ENCODE results near the gene RAD51B. TPM values are rescaled to one million over a fixed set of nuclear protein-coding genes. Genes with fewer than 3 reads are reported as not detected.

RAD51B gene
- total and polyA plus RNA-seq, 2 donors, result 6.2 to 92.9 TPM

DNA sequence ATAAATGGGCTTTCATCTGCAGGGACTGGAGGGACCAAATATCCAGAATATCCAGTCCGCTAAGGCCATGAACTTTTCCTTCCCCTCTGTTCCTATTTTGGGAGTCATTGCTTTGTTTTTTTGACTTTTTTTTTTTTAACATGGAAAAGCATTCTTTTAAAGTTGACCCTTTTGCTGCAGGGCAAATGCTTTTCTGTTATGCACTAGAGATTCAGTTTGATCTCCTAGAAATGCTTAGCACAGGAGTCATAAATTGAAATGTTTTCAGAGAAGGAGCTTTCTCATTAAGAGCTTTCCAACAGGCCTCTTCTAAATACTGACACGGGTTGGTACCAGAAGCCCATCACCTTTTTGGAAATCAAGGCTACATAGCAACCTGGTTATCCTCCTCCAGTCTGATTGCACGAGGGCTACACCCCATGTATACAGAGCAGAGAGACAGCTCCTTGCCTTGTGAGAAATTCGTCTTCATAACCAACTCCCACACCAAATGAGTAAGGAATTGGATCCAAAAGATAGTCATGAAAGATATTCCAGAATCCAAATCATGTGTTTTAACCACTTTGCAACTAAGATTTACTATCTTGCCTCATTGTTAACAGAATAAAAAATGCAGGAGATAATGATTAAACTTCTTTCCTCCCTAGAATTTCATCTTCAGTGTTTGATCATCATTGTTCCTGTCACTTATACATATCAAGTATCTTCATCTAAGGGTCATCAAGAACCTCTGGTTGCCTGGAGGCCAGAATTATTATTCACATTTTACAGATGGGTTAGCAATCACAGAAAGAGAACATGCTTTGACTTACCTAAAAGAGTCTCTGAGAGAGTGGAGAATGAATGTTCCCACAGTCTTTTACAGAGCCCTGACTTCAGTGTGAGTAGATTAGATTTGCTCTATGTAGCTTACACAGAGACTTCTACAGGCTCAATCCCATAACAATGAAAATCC, 583.9 kb downstream of the RAD51B start:
- 47% methylated on average over 4 of the region's 4 CpGs for WGBS
- Histone ChIP-seq H3K36me3 (ENCODE audit: insufficient read depth) (no peaks in the 10 kb centered on the region), H3K4me3 (ENCODE audit: low read depth, low read length) (no peak overlapping the region), H3K4me1 (ENCODE audit: insufficient read depth) (no peaks in the 10 kb centered on the region), H3K27ac (ENCODE audit: low read depth) (no peak overlapping the region)
- no peak for DNase-seq (ENCODE audit: extremely low spot score)

DNA sequence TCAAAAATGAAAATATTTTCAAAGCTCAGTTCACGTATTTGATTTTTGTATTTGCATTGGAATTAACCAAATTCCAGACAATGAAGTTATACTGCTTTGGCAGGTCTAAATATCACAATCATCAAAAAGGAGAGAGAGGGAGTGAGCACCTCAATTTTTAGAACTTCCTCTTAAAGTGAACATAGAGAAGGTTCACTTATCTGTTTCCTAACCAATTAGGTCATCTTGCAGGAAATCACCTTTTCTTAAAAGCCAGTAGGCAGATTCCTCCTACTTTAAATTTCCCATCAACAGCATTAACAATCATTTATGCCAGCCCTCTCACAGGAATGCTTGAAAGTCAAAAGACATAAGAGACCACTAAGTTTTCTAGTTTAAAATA, 584.6 kb downstream of the RAD51B start:
- 77% methylated on average over 1 of the region's 1 CpG for WGBS
- H3K4me3 ChIP-seq (ENCODE audit: low read depth, low read length), result no peak overlapping the region
- no peaks in the 10 kb centered on the region for H3K36me3 ChIP-seq (ENCODE audit: insufficient read depth)
- no peaks in the 10 kb centered on the region for H3K4me1 ChIP-seq (ENCODE audit: insufficient read depth)
- no peak overlapping the region for H3K27ac ChIP-seq (ENCODE audit: low read depth)
- no peak for DNase-seq (ENCODE audit: extremely low spot score)

- no peak overlapping the region for H3K4me3 ChIP-seq (ENCODE audit: low read depth, low read length)
- no peak for DNase-seq (ENCODE audit: extremely low spot score)
- 60% methylated on average over 5 of the region's 5 CpGs for WGBS
- H3K4me1 ChIP-seq (ENCODE audit: insufficient read depth), result no peaks in the 10 kb centered on the region
- H3K36me3 ChIP-seq (ENCODE audit: insufficient read depth), result no peaks in the 10 kb centered on the region
- H3K27ac ChIP-seq (ENCODE audit: low read depth), result no peak overlapping the region
Observed at GRCh38 chr14:68404652-68405183, 585.1 kb downstream of the RAD51B start.

- no peaks in the 10 kb centered on the region for H3K4me1 ChIP-seq (ENCODE audit: insufficient read depth)
Observed at GRCh38 chr14:68405961-68406360, 586.4 kb downstream of the RAD51B start.

DNA sequence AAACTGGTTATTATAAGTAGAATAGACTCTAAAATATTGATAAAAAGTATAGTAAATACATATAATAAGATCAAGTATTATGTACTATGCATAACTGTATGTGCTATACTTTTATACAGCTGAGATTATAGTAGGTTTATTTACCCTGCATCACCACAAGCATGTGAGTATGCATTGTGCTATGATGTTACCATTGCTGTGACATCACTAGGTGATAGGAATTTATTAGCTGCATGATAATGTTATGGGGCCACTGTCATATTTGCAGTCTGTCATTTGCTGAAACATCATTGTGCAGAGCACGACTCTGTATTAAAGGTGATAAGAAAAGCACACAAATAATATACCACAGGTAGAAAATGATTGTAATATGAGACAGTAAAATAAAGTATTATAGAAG, 587.7 kb downstream of the RAD51B start:
- H3K36me3 ChIP-seq (ENCODE audit: insufficient read depth), result no peaks in the 10 kb centered on the region
- no peak for DNase-seq (ENCODE audit: extremely low spot score)

More at GRCh38 chr14:68405961-68406360, 586.4 kb downstream of the RAD51B start:
- Histone ChIP-seq H3K36me3 (ENCODE audit: insufficient read depth) (no peaks in the 10 kb centered on the region), H3K27ac (ENCODE audit: low read depth) (no peak overlapping the region), H3K4me3 (ENCODE audit: low read depth, low read length) (no peak overlapping the region)
- DNase-seq (ENCODE audit: extremely low spot score), result no peak
- 94% methylated on average over 1 of the region's 1 CpG for WGBS

GRCh38 chr14:68407825-68408224, 588.2 kb downstream of the RAD51B start:
- DNase-seq (ENCODE audit: extremely low spot score), result no peak
- Histone ChIP-seq H3K27ac (ENCODE audit: low read depth) (no peak overlapping the region), H3K36me3 (ENCODE audit: insufficient read depth) (no peaks in the 10 kb centered on the region), H3K4me1 (ENCODE audit: insufficient read depth) (no peaks in the 10 kb centered on the region), H3K4me3 (ENCODE audit: low read depth, low read length) (no peak overlapping the region)
- WGBS, result 100% methylated on average over 1 of the region's 1 CpG

More for the DNA sequence above, 587.7 kb downstream of the RAD51B start:
- no peak overlapping the region for H3K27ac ChIP-seq (ENCODE audit: low read depth)
- no peaks in the 10 kb centered on the region for H3K4me1 ChIP-seq (ENCODE audit: insufficient read depth)
- WGBS, result 82% methylated on average over 1 of the region's 1 CpG
- H3K4me3 ChIP-seq (ENCODE audit: low read depth, low read length), result no peak overlapping the region

DNA sequence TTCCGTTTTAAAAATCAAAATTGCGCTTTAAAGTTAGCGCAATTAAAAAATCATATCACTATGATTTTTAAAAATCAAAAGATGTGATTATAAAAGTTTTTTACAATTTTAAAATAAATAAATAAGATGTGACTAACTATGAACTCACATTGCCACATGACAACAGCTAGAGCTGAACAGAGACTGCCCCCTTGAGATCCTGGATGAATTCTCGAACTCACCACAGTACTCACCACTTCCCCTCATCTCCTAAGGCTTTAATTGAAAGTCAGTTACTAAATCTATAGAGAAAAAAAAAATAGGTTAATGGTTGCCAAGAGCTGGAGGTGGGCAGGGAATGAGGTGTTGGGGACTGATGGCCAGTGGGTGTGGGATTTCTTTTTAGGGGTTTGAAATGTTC, 589.1 kb downstream of the RAD51B start:
- WGBS, result 93% methylated on average over 4 of the region's 4 CpGs
- DNase-seq (ENCODE audit: extremely low spot score), result no peak
- H3K36me3 ChIP-seq (ENCODE audit: insufficient read depth), result no peaks in the 10 kb centered on the region
- no peaks in the 10 kb centered on the region for H3K4me1 ChIP-seq (ENCODE audit: insufficient read depth)
- peak overlapping the region; percentile 50 for H3K27ac ChIP-seq (ENCODE audit: low read depth)
- no peak overlapping the region for H3K4me3 ChIP-seq (ENCODE audit: low read depth, low read length)

DNA sequence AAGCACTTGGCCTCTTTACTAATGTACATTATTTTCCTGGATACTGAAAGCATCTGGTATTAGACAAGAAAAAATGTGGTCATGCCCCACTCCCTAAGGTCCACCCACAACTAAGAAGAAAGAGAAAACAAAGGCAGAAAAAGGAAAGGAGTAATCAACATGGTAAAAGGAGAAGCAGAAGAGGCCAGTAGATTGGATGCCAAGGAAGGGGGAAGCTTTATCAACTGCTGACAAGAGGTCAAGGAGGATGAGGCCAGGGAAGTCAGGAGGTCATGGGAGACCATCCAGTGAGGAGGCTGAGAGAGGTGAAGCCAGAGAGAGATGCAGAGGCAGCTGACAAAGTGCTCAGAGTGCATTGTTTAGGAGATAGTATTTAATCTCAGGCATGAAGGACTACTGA, 589.8 kb downstream of the RAD51B start:
- no peak for DNase-seq (ENCODE audit: extremely low spot score)
- Histone ChIP-seq H3K36me3 (ENCODE audit: insufficient read depth) (no peaks in the 10 kb centered on the region), H3K4me3 (ENCODE audit: low read depth, low read length) (no peak overlapping the region), H3K27ac (ENCODE audit: low read depth) (peak overlapping the region; percentile 28), H3K4me1 (ENCODE audit: insufficient read depth) (no peaks in the 10 kb centered on the region)

DNA sequence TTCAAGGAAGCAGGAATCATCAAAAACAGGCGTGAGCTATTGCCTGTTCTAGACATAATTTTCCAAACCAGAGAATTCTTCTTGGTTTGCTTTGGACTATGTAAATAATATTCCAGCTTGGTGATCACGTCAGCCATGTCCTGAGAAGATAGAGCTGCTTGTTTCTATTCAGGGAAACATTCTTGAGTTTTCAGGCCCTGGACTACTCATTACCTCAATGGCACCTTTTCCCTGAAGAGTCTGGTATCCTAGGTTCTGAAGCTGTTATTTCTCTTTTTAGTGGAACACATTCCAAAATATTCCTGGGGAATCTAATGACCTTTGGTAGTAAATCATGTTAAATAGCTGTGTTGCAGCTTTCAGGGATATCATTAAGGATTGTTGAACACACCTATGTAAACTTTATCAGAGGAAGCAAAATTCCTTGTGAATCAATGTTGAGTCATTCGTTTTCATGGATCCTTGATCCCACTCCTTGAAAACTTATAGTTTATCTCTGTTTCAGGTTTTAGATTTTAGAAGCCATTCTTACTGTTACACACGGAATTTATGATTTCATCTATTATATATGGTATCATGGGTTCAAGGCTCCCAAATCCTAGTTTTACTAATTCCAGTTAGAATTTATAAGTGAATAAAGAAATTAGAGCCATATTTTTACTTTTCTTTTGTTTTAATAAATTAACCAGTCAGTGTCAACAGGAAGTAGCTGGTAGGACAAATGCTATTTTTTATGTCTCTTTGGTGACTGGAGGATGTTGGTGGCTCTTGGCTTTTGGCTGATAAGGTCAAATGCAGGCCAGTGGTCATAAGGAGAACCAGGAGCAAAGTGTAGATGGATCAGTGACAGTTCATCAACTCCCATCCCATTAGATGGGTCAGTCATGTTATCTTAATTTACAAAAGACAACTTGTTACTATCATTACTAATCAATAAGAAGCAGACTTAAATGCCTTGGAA, 593.2 kb downstream of the RAD51B start:
- DNase-seq (ENCODE audit: extremely low spot score), result no peak
- Histone ChIP-seq H3K4me3 (ENCODE audit: low read depth, low read length) (no peak overlapping the region), H3K4me1 (ENCODE audit: insufficient read depth) (no peaks in the 10 kb centered on the region), H3K36me3 (ENCODE audit: insufficient read depth) (no peaks in the 10 kb centered on the region), H3K27ac (ENCODE audit: low read depth) (no peak overlapping the region)
- WGBS, result 95% methylated on average over 4 of the region's 4 CpGs

DNA sequence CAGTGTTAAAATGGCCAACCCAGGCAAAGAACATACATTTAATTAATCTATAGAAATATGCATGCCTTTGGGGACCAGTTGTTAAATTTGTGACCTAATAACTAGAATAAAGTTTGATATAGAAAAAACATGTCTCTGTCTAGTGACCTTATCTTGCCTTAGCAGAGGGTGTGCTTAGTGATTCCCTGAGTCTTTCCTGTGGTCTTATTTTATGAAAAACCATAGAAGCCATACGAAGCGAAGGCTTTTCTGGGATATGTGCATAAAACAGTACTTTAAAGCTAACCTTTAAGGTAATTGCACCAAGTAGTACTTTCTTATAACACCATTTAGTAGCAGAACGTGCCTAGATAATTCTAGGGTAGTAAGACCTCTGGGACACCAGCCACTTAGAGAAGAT, 593.9 kb downstream of the RAD51B start:
- no peaks in the 10 kb centered on the region for H3K36me3 ChIP-seq (ENCODE audit: insufficient read depth)
- DNase-seq (ENCODE audit: extremely low spot score), result no peak
- no peaks in the 10 kb centered on the region for H3K4me1 ChIP-seq (ENCODE audit: insufficient read depth)
- 96% methylated on average over 3 of the region's 3 CpGs for WGBS
- H3K4me3 ChIP-seq (ENCODE audit: low read depth, low read length), result no peak overlapping the region
- H3K27ac ChIP-seq (ENCODE audit: low read depth), result no peak overlapping the region

DNA sequence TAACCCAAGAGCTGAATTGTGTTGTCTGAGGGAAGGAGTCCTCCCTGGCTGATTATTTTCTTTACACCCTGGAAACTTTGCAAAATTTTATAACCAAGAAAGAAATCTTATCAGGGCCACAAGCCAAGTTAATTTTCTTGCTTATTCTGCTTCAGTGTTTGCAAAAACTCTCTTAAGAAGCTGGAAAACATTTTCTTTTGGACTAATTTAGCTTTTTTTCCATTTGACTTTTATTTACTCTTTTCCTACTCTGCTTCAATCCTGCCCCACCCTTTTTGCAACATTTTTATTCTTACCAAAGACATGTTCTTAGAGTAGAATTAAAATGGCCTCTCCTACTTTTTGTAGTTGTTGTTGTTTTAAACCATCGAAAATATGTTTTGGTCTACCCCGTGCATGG, 594.5 kb downstream of the RAD51B start:
- 76% methylated on average over 2 of the region's 2 CpGs for WGBS
- no peak overlapping the region for H3K4me3 ChIP-seq (ENCODE audit: low read depth, low read length)
- no peak for DNase-seq (ENCODE audit: extremely low spot score)
- H3K36me3 ChIP-seq (ENCODE audit: insufficient read depth), result no peaks in the 10 kb centered on the region
- no peaks in the 10 kb centered on the region for H3K4me1 ChIP-seq (ENCODE audit: insufficient read depth)
- peak overlapping the region; percentile 19 for H3K27ac ChIP-seq (ENCODE audit: low read depth)

- Histone ChIP-seq H3K4me1 (ENCODE audit: insufficient read depth) (no peaks in the 10 kb centered on the region), H3K4me3 (ENCODE audit: low read depth, low read length) (no peak overlapping the region), H3K36me3 (ENCODE audit: insufficient read depth) (no peaks in the 10 kb centered on the region), H3K27ac (ENCODE audit: low read depth) (peak overlapping the region; percentile 70)
- whole genome bisulfite sequencing, result 75% methylated on average over 4 of the region's 4 CpGs
- no peak for DNase-seq (ENCODE audit: extremely low spot score)
Observed at GRCh38 chr14:68416171-68416570, 596.6 kb downstream of the RAD51B start.

- no peak for DNase-seq (ENCODE audit: extremely low spot score)
- H3K27ac ChIP-seq (ENCODE audit: low read depth), result no peak overlapping the region
- H3K36me3 ChIP-seq (ENCODE audit: insufficient read depth), result no peaks in the 10 kb centered on the region
- H3K4me1 ChIP-seq (ENCODE audit: insufficient read depth), result no peaks in the 10 kb centered on the region
- H3K4me3 ChIP-seq (ENCODE audit: low read depth, low read length), result no peak overlapping the region
- 93% methylated on average over 5 of the region's 5 CpGs for WGBS
Observed at GRCh38 chr14:68417009-68417650, 597.6 kb downstream of the RAD51B start.

Measured in urinary bladder (tissue), 4 donors.